K562 (cell line): ENCODE data around the gene RPS6KL1. TPM values are rescaled to one million over a fixed set of nuclear protein-coding genes. Genes with fewer than 3 reads are reported as not detected.
A peak's percentile ranks its signal among the peaks of the same experiment; 100 is the strongest.

Source experiments
- ATAC-seq: fragments of 200-7000 bp; cut with Tn5 transposase; 3 replicates; pipeline ENCODE4 v1.9.1; 2020; ENCODE audit warnings: moderate library complexity
- BruUV-seq: library from RNA; stranded (reverse); fragments of 400-500 nt; replicated peaks from 2 replicates; lab custom pipeline; 2021; lab: Mats Ljungman, UMichigan
- CTCF ChIA-PET: fragments of 300-600 bp; formaldehyde crosslinking; extraction: SDS; loops from one replicate; lab custom pipeline; 2021; ENCODE audit warnings: low intra/inter-chr PET ratio; lab: Yijun Ruan, JAX
- POLR2A ChIA-PET: fragments of 300-600, 350-650 bp; sonication (Branson Sonifier 250); formaldehyde crosslinking; extraction: SDS; loops from one replicate; lab custom pipeline; 2021; ENCODE audit warnings: antibody characterized with exemption, inconsistent platforms; lab: Yijun Ruan, JAX
- DNase-seq, 4 experiments: peaks; one replicate each; pipeline versions ENCODE4 v3.0.0 to v3.0.0-alpha.2; 2011 to 2018; ENCODE audit warnings: low spot score in 3 of 4, mixed read lengths in 3 of 4; ENCODE audit errors: extremely low read depth in 1 of 4
- FAIRE-seq: peaks from 2 replicates; lab custom pipeline; 2011; peaks lifted over from hg19 to GRCh38; lab: Jason Lieb, UNC
- H2AFZ ChIP-seq: 2 replicates; pipeline ENCODE4 v1.6.0; 2011; ENCODE audit warnings: low read depth, low read length, control low read depth, inconsistent platforms
- H3K27ac ChIP-seq: fragments of 200-600 bp; 3 replicates; pipeline ENCODE4 v1.8.0; 2011; ENCODE audit warnings: low read depth, mild to moderate bottlenecking, control low read depth, inconsistent platforms, low read length, moderate library complexity, mixed read lengths; ENCODE audit errors: extremely low read depth
- H3K27me3 ChIP-seq, 2 experiments: fragments of 300-600 bp in 1 of 2; 2 replicates in 1 of 2; 3 replicates in 1 of 2; pipeline versions ENCODE4 v1.6.0 to v1.8.0; 2011; ENCODE audit warnings: inconsistent platforms in 2 of 2, low read length in 2 of 2, mild to moderate bottlenecking in 1 of 2, mixed read lengths in 1 of 2, moderate library complexity in 1 of 2; ENCODE audit not compliant: control insufficient read depth in 2 of 2, insufficient read depth in 2 of 2
- H3K36me3 ChIP-seq: fragments of 300-600 bp; 3 replicates; pipeline ENCODE4 v1.8.0; 2011; ENCODE audit warnings: mild to moderate bottlenecking, low read length, inconsistent platforms; ENCODE audit not compliant: control insufficient read depth, insufficient read depth
- H3K4me1 ChIP-seq, 2 experiments: fragments of 200-600 bp in 1 of 2; replicated peaks in 1 of 2; 2 replicates in 1 of 2; 3 replicates in 1 of 2; pipeline versions ENCODE4 v1.5.1 to v1.8.0; 2011; ENCODE audit warnings: inconsistent platforms in 2 of 2, low read length in 2 of 2, mild to moderate bottlenecking in 1 of 2, mixed read lengths in 1 of 2, moderate library complexity in 1 of 2; ENCODE audit not compliant: control insufficient read depth in 2 of 2, insufficient read depth in 2 of 2
- H3K4me2 ChIP-seq: 2 replicates; pipeline ENCODE4 v1.6.1; 2011; ENCODE audit warnings: low read length, control low read depth, inconsistent platforms, mixed read lengths; ENCODE audit not compliant: insufficient read depth
- H3K4me3 ChIP-seq: fragments of 200-600 bp; sonication (generic), shearing (Covaris generic); 2 replicates; pipeline ENCODE4 v1.5.1; 2016; ENCODE audit warnings: control low read depth, inconsistent platforms
- H3K79me2 ChIP-seq: fragments of 200-600 bp; 3 replicates; pipeline ENCODE4 v1.8.0; 2011; ENCODE audit warnings: low read length, inconsistent platforms; ENCODE audit not compliant: control insufficient read depth, insufficient read depth
- H3K9ac ChIP-seq, 2 experiments: 2 replicates each; pipeline versions ENCODE4 v1.6.0 to v1.6.1; 2011; ENCODE audit warnings: low read depth in 2 of 2, low read length in 2 of 2, control low read depth in 1 of 2, inconsistent platforms in 1 of 2, mild to moderate bottlenecking in 1 of 2, mixed read lengths in 1 of 2; ENCODE audit not compliant: insufficient read depth in 1 of 2
- H3K9me1 ChIP-seq: one replicate; pipeline ENCODE4 v1.6.0; 2011; ENCODE audit warnings: inconsistent platforms, mild to moderate bottlenecking, low read length, moderate library complexity; ENCODE audit not compliant: control insufficient read depth, insufficient read depth
- H3K9me3 ChIP-seq: replicated peaks from 2 replicates; pipeline ENCODE4 v1.5.1; 2011; ENCODE audit warnings: low read depth, low read length, inconsistent platforms; ENCODE audit not compliant: control insufficient read depth, insufficient read depth
- H4K20me1 ChIP-seq: replicated peaks from 2 replicates; pipeline ENCODE4 v1.6.1; 2011; ENCODE audit warnings: low read length, inconsistent platforms, mixed read lengths; ENCODE audit not compliant: control insufficient read depth, insufficient read depth
- CREBBP ChIP-seq: IDR thresholded peaks from one replicate; pipeline ENCODE4 v1.6.1; 2012; ENCODE audit warnings: low read depth, mild to moderate bottlenecking, control low read depth, inconsistent platforms, low read length
- MAFG ChIP-seq: fragments of 450-650 bp; conservative IDR thresholded peaks from 2 replicates; pipeline ENCODE4 v1.6.1; 2016; ENCODE audit warnings: missing genetic modification characterization, missing compliant biosample characterization
- MAFK ChIP-seq: IDR thresholded peaks from 2 replicates; pipeline ENCODE4 v1.6.1; 2011; ENCODE audit warnings: low read length, improper control_type of control experiment
- NRF1 ChIP-seq, 2 experiments: fragments of 450-650 bp; IDR thresholded peaks in 1 of 2; conservative IDR thresholded peaks in 1 of 2; 2 replicates each; pipeline ENCODE4 v1.6.1; 2014; ENCODE audit warnings: mild to moderate bottlenecking in 2 of 2
- SLC30A9 ChIP-seq: fragments of 250-450 bp; sonication (Bioruptor Pico); IDR thresholded peaks from 2 replicates; pipeline ENCODE4 v1.8.0; 2022; ENCODE audit warnings: mild to moderate bottlenecking, moderate library complexity
- SRSF7 ChIP-seq: fragments of 200-400 bp; formaldehyde crosslinking; optimal IDR thresholded peaks from 2 replicates; pipeline ENCODE3; 2017; ENCODE audit warnings: mild to moderate bottlenecking, low read depth, low read length
- ZNF175 ChIP-seq: fragments of 200-800 bp; sonication (Bioruptor generic); IDR thresholded peaks from 2 replicates; pipeline ENCODE4 v1.6.1; 2016; ENCODE audit warnings: low read depth, mild to moderate bottlenecking, missing genetic modification characterization, missing compliant biosample characterization
- WGBS: fragments of 100-300 bp; shearing (Covaris generic); methylation state at CpG from one replicate; pipeline ENCODE4 v1.1.6; 2016; ENCODE audit warnings: low coverage, mixed read lengths; ENCODE audit not compliant: insufficient coverage; ENCODE audit errors: missing lambda C conversion rate; 5-methylcytosine and 5-hydroxymethylcytosine counted together
- in situ Hi-C: fragments of 300-500 bp; cut with MboI; formaldehyde crosslinking; loops from 4 replicates; pipeline ENCODE4 v1.15.0; 2018; ENCODE audit warnings: inconsistent platforms, mixed read lengths
- intact Hi-C: fragments of 100-400 bp; cut with micrococcal nuclease; formaldehyde crosslinking; loops from 2 replicates; pipeline ENCODE4 v1.14.2; 2022
- polyA plus RNA-seq, 8 experiments: library from polyadenylated mRNA; depleted of rRNA in 4 of 8; stranded (reverse) in 5 of 8; unstranded in 3 of 8; fragments of >200 nt; fragmentation: Nextera tagmentation in 2 of 8; fragmentation: Illumina TruSeq in 1 of 8; extraction: Ambion mirVana in 2 of 8; extraction: Trizol in 1 of 8; gene quantifications; 2 replicates each; pipeline versions ENCODE4 v1.2.1 to v1.2.3, GENCODE V29; 2011 to 2014; ENCODE audit warnings: inconsistent platforms in 1 of 8, missing spikeins in 1 of 8
- total RNA-seq, 7 experiments: library from RNA; depleted of rRNA in 6 of 7; stranded (reverse); fragments of >200 nt in 6 of 7; fragmentation: Illumina TruSeq in 2 of 7; extraction: Trizol in 2 of 7; gene quantifications; 2 replicates each; pipeline versions ENCODE4 v1.2.1 to v1.2.3, GENCODE V29; 2011 to 2021; ENCODE audit warnings: low replicate concordance in 1 of 7
- TF ChIP-seq, protein P1 (sequence below): IDR thresholded peaks from 2 replicates; pipeline ENCODE4 v1.6.1; 2014; ENCODE audit warnings: antibody characterized with exemption
- TF ChIP-seq, protein P2 (sequence below): fragments of 450-650 bp; formaldehyde crosslinking; IDR thresholded peaks from 2 replicates; pipeline ENCODE4 v1.4.0; 2022; ENCODE audit warnings: mild to moderate bottlenecking, moderate library complexity
- TF ChIP-seq, protein P3 (sequence below), 3 experiments: fragments of 200-800 bp in 1 of 3; sonication (Bioruptor generic) in 1 of 3; sonication (generic) in 1 of 3; formaldehyde crosslinking in 1 of 3; IDR thresholded peaks; 2 replicates each; pipeline versions ENCODE4 v1.6.1 to v1.8.0; 2016 to 2022; ENCODE audit warnings: mild to moderate bottlenecking in 2 of 3, missing compliant biosample characterization in 2 of 3, missing genetic modification characterization in 2 of 3, missing genetic modification reagents in 1 of 3

The RPS6KL1 gene
- total and polyA plus RNA-seq, 9 of the 15 experiments (the other 6 are each of a cell fraction or from before 2014, with no cell fraction given), result 0.91 to 15.5 (median 8.1) TPM

- H4K20me1 ChIP-seq, result no peaks in the 10 kb centered on the region
- WGBS, result 81% methylated on average over 2 of the region's 5 CpGs
- ChIA-PET POLR2A (interaction anchor here (0.8 kb wide), 2 partner anchors 94 to 206 kb away, joined by 3 read pairs; no protein-coding TSS in a partner anchor), CTCF (no interaction called here)
- no peak overlapping the region for H2AFZ ChIP-seq
- H3K9me1 ChIP-seq, result no peaks in the 10 kb centered on the region
- no peak overlapping the region for H3K27ac ChIP-seq
- H3K36me3 ChIP-seq, result no peaks in the 10 kb centered on the region
- intact Hi-C loops, result loop anchor here (10.0 kb wide), 1 partner anchor 393 kb away; no protein-coding TSS in a partner anchor
- no peaks in the 10 kb centered on the region for H3K27me3 ChIP-seq
- TF ChIP-seq MAFK (no peak), CREBBP (no peak), MAFG (no peak), SRSF7 (no peak), SLC30A9 (CRISPR knock-in tag) (no peak), NRF1 (conservative IDR thresholded peaks at IDR 0.05 in 1 of 2, IDR thresholded peaks at IDR 0.05 in 1 of 2) (no peak), ZNF175 (no peak)
- TF ChIP-seq, protein P1, sequence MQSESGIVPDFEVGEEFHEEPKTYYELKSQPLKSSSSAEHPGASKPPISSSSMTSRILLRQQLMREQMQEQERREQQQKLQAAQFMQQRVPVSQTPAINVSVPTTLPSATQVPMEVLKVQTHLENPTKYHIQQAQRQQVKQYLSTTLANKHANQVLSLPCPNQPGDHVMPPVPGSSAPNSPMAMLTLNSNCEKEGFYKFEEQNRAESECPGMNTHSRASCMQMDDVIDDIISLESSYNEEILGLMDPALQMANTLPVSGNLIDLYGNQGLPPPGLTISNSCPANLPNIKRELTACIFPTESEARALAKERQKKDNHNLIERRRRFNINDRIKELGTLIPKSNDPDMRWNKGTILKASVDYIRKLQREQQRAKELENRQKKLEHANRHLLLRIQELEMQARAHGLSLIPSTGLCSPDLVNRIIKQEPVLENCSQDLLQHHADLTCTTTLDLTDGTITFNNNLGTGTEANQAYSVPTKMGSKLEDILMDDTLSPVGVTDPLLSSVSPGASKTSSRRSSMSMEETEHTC, result no peak
- TF ChIP-seq, protein P2, sequence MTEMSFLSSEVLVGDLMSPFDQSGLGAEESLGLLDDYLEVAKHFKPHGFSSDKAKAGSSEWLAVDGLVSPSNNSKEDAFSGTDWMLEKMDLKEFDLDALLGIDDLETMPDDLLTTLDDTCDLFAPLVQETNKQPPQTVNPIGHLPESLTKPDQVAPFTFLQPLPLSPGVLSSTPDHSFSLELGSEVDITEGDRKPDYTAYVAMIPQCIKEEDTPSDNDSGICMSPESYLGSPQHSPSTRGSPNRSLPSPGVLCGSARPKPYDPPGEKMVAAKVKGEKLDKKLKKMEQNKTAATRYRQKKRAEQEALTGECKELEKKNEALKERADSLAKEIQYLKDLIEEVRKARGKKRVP (CRISPR knock-in tag), result no peak
- TF ChIP-seq, protein P3, sequence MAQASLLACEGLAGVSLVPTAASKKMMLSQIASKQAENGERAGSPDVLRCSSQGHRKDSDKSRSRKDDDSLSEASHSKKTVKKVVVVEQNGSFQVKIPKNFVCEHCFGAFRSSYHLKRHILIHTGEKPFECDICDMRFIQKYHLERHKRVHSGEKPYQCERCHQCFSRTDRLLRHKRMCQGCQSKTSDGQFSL (CRISPR knock-in tag; IDR thresholded peaks at IDR 0.05), result no peak
- TF ChIP-seq, protein P3 (tag; IDR thresholded peaks at IDR 0.05), result no peak
- FAIRE-seq, result no peak
- no peak for ATAC-seq
- no peaks in the 10 kb centered on the region for H3K9me3 ChIP-seq
- no peak overlapping the region for H3K4me3 ChIP-seq
- H3K4me2 ChIP-seq, result no peak overlapping the region
- peaks cover 6 to 36% of the 10 kb centered on the region in 2 experiments; a peak in 2 of 5 replicates for H3K4me1 ChIP-seq
- no TSS peak for BruUV-seq
- no peak for DNase-seq
- no peaks in the 10 kb centered on the region for H3K79me2 ChIP-seq
- H3K9ac ChIP-seq, result peak overlapping the region in 1 of 2 experiments; percentile 58; a peak in 1 of 4 replicates
- in situ Hi-C loops, result loop anchor here (10.0 kb wide), 1 partner anchor 163 kb away; no protein-coding TSS in a partner anchor
Measured at GRCh38 chr14:74911704-74912103, 11.4 kb downstream of the RPS6KL1 start.
